Vagina (tissue), 2 donors: ENCODE measurements around the gene SMARCAL1. TPM values are rescaled to one million over a fixed set of nuclear protein-coding genes. Genes with fewer than 3 reads are reported as not detected.

Source experiments
- DNase-seq, 2 donors: peaks; one replicate each; pipeline ENCODE4 v3.0.0-alpha.2; 2017; ENCODE audit errors: extremely low spot score in 2 of 2
- H3K27ac ChIP-seq: fragments of 200-600 bp; sonication (generic); one replicate; pipeline ENCODE4 v1.5.1; 2019
- H3K27me3 ChIP-seq: fragments of 200-600 bp; sonication (generic); one replicate; pipeline ENCODE4 v1.5.1; 2019
- H3K36me3 ChIP-seq, 2 donors: fragments of 200-600 bp; sonication (generic); one replicate each; pipeline ENCODE4 v1.5.1; 2017 to 2019
- H3K4me1 ChIP-seq: fragments of 200-600 bp; sonication (generic); one replicate; pipeline ENCODE4 v1.5.1; 2019
- H3K4me3 ChIP-seq, 2 donors: fragments of 200-600 bp; sonication (generic); 1 replicate in 1 of 2; 2 replicates in 1 of 2; pipeline ENCODE4 v1.5.1; 2016 to 2019
- H3K9me3 ChIP-seq: fragments of 200-600 bp; sonication (generic); one replicate; pipeline ENCODE4 v1.5.1; 2019
- CTCF ChIP-seq, 3 experiments: fragments of 450-650 bp in 2 of 3; fragments of 200-600 bp in 1 of 3; sonication (generic) in 1 of 3; IDR thresholded peaks; one replicate each; pipeline ENCODE4 v1.5.1; 2017 to 2019; ENCODE audit warnings: antibody characterized with exemption in 3 of 3, mild to moderate bottlenecking in 2 of 3, moderate library complexity in 2 of 3
- POLR2A ChIP-seq, 2 donors: fragments of 450-650 bp; IDR thresholded peaks; one replicate each; pipeline ENCODE4 v1.6.1; 2017; ENCODE audit warnings: antibody characterized with exemption in 2 of 2, mild to moderate bottlenecking in 2 of 2, moderate library complexity in 2 of 2
- POLR2AphosphoS5 ChIP-seq, 2 donors: sonication (generic); formaldehyde crosslinking; IDR thresholded peaks; one replicate each; pipeline ENCODE4 v1.9.0; 2017; ENCODE audit warnings: antibody characterized with exemption in 2 of 2, mild to moderate bottlenecking in 2 of 2, low read depth in 1 of 2; ENCODE audit not compliant: insufficient read depth in 1 of 2
- intact Hi-C: fragments of 100-400 bp; cut with DNase I; formaldehyde crosslinking; loops from one replicate; pipeline ENCODE4 v1.15.1; 2023
- total RNA-seq: library from RNA; depleted of rRNA; stranded (reverse); fragments of >200 nt; gene quantifications from one replicate; pipeline ENCODE4 v1.2.3, GENCODE V29; 2016

Gene SMARCAL1
- total RNA-seq, 1 donor from 2014 or later: 36.1 TPM

GRCh38 chr2:216388046-216388884 lies 24.0 kb upstream of the SMARCAL1 start:
- no peak for TF ChIP-seq POLR2AphosphoS5 (IDR thresholded peaks at IDR 0.05; ENCODE audit: insufficient read depth in 1 of 2, low read depth in 1 of 2)
- TF ChIP-seq POLR2A (IDR thresholded peaks at IDR 0.05): no peak
- TF ChIP-seq CTCF (IDR thresholded peaks at IDR 0.05): no peak
- DNase-seq: no peak
- H3K27me3 ChIP-seq: no peaks in the 10 kb centered on the region
- no peak overlapping the region for H3K4me3 ChIP-seq
- H3K9me3 ChIP-seq: no peaks in the 10 kb centered on the region
- H3K4me1 ChIP-seq: no peaks in the 10 kb centered on the region
- intact Hi-C loops: no loop called here
- H3K36me3 ChIP-seq: no peaks in the 10 kb centered on the region
- no peak overlapping the region for H3K27ac ChIP-seq

DNA sequence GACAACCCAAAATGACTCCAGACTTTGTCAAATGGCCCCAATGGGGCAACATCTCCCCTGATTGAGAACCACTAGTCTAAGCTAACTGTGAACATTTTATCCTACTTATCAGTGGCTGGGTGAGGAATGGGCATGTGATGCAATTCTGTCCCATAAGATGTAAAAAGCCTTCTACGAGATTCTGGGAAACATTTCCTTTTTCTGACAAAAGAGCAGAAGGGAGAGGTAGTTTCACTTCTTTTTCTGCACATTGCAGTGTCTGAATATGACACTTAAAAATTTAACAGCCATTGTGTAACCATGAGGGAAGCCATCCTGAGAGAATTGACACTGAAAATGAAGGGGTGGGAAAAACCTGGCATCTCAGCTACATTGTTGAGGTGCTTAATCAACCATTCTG lies 22.7 kb upstream of the SMARCAL1 start:
- no peaks in the 10 kb centered on the region for H3K4me1 ChIP-seq
- DNase-seq: no peak
- TF ChIP-seq POLR2A (IDR thresholded peaks at IDR 0.05) (no peak), CTCF (IDR thresholded peaks at IDR 0.05) (no peak)
- H3K4me3 ChIP-seq: no peak overlapping the region
- H3K36me3 ChIP-seq: no peaks in the 10 kb centered on the region
- intact Hi-C loops: no loop called here
- no peaks in the 10 kb centered on the region for H3K9me3 ChIP-seq
- no peaks in the 10 kb centered on the region for H3K27me3 ChIP-seq
- H3K27ac ChIP-seq: no peak overlapping the region

GRCh38 chr2:216391401-216391800 lies 20.9 kb upstream of the SMARCAL1 start:
- no peak for TF ChIP-seq POLR2AphosphoS5 (IDR thresholded peaks at IDR 0.05; ENCODE audit: insufficient read depth in 1 of 2, low read depth in 1 of 2)
- TF ChIP-seq POLR2A (IDR thresholded peaks at IDR 0.05): no peak
- TF ChIP-seq CTCF (IDR thresholded peaks at IDR 0.05): no peak

DNA sequence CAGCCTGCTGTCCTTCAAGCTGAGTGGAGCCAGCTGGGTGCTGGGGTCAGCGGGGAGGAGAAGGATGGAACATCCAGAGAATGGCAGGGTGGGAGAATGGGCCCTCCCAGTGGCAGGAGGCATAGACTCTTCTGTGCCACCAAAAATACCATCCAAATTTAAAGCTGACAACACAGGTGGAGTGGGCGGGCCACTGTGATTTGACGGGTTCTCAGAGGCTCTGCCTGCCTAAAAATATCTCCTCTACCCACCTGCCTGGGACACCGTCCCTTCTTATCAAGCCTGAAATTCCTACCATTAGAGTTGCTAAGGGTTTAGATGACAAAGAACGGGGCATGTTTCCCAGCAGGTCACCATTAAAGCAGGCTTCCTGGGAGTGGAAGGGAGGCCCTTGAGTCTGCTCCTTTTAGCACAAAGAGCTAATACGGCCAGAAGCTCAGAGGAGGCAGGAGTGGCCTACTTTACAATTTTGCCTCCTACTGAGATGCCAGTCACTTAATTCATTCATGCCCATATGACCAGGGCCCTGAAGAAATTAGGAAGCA lies 20.2 kb upstream of the SMARCAL1 start:
- no peaks in the 10 kb centered on the region for H3K36me3 ChIP-seq
- H3K4me3 ChIP-seq: no peak overlapping the region
- no peaks in the 10 kb centered on the region for H3K9me3 ChIP-seq
- no peaks in the 10 kb centered on the region for H3K4me1 ChIP-seq
- H3K27ac ChIP-seq: no peak overlapping the region
- no peak for TF ChIP-seq POLR2A (IDR thresholded peaks at IDR 0.05)
- TF ChIP-seq CTCF (IDR thresholded peaks at IDR 0.05): no peak
- no peak for TF ChIP-seq POLR2AphosphoS5 (IDR thresholded peaks at IDR 0.05; ENCODE audit: insufficient read depth in 1 of 2, low read depth in 1 of 2)
- no peaks in the 10 kb centered on the region for H3K27me3 ChIP-seq
- intact Hi-C loops: no loop called here
- DNase-seq: no peak

More at GRCh38 chr2:216391401-216391800, 20.9 kb upstream of the SMARCAL1 start:
- H3K4me1 ChIP-seq: no peaks in the 10 kb centered on the region
- H3K9me3 ChIP-seq: no peaks in the 10 kb centered on the region
- intact Hi-C loops: no loop called here
- no peaks in the 10 kb centered on the region for H3K27me3 ChIP-seq
- DNase-seq: no peak
- H3K36me3 ChIP-seq: no peaks in the 10 kb centered on the region
- no peak overlapping the region for H3K27ac ChIP-seq
- no peak overlapping the region for H3K4me3 ChIP-seq
